Measurements from ENCODE around the gene MLPH.
"Not testable (repeated sequence)": the region's sequence is repeated elsewhere in the genome, so short reads cannot be mapped to it uniquely, and the experiment has no call there.

Gene MLPH

DNA sequence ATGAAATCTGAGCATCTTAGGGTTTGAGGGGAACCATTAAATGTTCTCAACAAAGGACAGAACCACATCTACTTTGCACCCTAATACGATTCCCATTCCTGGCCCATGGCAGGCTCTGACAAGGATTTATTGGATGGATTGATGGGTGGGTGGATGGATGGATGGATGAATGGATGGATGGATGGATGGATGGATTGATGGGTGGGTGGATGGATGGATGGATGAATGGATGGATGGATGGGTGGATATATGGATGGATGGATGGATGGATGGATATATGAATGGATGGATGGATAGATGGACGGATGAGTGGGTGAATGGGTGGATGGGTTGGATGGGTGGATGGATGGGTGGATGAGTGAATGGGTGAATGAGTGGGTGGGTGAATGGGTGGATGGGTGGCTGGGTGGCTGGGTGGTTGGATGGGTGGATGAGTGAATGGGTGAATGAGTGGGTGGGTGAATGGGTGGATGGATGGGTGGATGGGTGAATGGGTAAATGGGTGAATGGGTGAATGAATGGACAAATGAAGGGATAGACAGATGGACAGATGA is 29.6 kb upstream of the MLPH start:
- DNase-seq = no peak

DNA sequence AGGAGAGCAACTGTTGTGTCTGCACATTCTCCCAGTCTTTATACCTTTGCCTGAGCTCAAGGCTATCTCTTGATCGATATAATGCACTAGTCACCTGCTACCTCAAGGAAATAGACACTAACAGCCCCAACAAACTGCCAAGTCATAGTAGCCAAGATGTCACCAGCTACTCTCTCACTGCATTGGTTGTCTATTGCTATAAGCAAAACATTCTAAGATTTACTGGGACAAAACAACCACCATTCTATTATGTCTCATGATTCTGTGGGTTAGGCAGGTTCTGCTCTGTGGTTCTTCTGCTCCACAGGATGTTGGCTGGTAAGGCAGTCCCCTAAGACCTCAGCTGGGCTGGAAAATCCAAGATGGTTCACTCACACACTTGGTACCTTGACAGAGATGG is 28.5 kb upstream of the MLPH start:
- no peak for DNase-seq

DNA sequence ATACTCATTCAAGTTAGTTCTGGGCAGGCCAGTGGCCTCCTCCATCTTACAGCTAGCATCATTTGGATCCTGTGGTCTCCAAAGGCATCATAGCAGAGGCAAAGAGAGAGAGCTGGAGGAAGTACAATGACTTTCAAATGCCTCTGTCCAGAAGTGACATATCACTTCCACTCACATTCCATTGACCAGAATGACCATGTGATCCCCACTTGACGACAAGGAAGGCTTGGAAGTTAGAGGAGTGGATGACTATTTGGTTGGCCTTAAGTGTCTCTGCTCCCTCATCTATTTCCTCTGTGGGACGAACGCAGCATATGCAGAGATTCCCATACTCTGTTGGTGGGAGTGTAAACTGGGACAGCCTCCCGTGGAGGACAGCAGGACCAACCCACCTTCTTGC is 27.8 kb upstream of the MLPH start:
- DNase-seq = no peak

DNA sequence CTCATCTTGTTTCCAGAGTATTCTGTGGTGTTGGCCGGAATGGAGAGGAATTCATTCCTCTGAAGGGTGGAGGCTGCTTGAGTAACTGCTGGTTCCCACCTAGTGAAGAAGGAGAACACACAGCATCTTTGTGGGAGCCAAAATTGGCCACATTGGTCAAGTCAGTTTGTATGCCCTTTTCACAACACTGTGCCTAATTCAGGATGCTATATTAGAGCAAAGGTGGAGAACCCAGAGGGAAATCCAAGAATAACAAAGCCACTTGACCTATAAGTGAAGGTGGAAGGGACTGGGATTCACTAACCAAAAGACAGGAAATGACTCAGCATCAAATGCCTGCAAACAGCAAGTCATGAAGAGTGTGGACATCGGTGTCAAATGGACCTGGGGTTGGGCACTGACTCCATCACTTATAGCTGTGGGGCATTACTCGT is 27.3 kb upstream of the MLPH start:
- DNase-seq = no peak

DNA sequence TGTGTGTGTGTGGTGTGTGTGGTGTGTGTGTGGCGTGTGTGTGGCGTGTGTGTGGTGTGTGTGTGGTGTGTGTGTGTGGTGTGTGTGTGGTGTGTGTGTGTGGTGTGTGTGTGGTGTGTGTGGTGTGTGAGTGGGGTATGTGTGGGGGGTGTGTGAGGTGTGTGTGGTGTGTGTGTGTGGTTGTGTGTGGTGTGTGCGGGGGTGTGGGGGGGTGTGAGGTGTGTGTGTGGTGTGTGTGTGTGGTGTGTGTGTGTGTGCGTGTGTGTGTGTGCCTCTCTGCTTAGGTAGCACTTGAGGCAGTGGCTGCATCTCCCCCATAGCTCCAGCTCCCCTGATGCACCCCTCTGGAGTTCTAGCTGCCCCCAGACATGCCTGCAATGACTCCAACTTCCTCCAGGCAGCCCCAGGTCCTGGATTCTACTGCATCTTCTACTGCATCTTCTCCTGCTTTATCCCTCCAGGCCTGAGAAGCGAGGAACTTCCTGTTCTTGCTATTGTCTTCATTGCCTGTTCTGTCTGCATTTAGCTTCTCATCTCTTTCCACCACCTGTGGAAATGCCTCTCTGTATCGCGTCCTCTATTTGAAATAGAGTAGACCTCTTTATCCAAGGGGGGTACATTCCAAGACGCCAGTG is 22.2 kb upstream of the MLPH start:
- DNase-seq = no peak

DNA sequence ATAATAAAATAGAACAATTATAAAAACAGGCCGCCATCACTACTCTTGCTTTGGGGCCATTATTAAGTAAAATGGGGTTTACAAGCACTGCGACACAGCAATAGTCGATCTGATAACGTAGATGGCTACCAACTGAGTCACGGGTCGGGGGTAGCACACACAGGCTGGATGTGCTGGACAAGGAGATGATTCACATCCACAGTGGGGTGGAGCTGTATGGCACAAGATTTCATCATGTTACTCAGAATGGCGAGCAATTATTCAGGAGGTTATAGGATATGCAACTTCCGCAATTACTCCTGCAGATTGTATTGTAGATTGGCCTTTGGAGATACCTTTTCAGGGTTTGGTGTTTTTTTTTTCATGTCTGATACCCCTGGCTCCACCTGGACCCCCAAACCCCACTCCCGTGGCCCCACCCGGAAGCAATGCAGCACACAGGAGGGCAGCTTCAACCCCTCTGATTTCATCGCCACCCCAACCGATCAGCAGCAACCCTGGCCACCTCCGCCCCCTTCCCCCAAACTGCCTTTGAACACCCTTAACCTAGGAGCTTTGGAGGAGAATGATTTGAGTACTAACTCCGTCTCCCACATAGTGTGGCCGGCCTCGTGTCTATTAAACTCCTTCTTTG is 21.4 kb upstream of the MLPH start:
- no peak for DNase-seq

DNA sequence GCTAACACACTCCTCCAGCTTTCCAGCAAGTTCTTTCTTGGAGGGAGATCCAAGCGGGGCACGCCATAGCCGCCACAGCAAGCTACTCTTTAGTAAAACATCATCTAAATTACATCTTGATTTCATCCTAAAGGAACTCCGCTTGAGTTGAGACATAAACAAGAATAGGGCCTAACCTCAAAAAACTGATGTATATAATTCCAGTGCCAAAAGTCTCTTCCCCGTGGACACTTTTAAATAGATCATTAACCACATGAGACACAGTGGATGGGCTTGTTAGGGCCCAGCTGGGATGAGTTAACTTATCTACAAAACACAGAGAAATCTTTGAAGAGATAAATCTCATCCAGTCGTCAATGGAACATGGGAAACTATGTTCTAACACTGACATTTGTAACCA is 20.8 kb upstream of the MLPH start:
- no peak for DNase-seq

DNA sequence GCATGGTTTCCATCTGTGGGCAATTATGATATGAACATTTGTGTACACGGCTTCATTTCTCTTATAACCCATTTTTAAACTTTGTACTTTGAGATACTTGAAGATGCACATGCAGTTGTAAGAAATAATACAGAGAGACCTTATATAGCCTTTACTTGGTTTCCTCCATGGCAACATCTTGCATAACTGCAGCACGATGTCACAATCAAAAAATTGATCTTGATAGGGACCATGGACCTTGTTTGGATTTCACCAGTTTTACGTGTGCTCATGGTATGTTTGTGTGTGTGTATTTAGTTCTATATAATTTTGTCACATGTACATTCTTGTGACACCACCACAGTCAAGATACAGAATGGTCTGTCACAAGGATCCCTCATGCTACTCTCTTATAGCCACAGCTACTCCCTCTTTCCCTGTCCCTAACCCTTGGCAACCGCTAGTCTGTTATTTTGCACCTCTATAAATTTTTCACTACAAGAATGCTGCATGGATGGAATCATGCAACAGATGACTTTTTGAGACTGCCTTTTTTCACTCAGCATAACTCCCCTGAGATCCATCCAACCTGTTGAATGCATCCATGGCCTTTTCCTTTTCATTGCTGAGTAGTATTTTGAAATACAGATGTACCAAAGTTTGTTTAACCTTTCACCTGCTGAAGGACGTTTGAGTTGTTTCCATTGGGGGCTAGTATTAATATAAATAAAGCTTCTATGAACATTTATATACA is 19.4 kb upstream of the MLPH start:
- no peak for DNase-seq

DNA sequence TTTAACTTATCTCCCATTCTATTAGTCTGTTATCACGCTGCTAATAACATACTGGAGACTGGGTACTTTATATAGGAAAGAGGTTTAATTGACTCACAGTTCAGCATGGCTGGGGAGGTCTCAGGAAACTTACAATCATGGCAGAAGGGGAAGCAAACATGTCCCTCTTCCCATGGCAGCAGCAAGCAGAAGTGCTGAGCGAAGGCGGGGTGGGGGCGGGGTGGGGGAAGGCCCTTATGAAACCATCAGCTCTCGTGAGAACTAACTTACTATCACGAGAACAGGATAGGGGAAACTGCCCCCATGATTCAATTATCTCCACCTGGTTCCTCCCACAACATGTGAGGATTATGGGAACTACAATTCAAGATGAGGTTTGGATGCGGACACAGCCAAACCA is 17.6 kb upstream of the MLPH start:
- DNase-seq = not testable (repeated sequence)

DNA sequence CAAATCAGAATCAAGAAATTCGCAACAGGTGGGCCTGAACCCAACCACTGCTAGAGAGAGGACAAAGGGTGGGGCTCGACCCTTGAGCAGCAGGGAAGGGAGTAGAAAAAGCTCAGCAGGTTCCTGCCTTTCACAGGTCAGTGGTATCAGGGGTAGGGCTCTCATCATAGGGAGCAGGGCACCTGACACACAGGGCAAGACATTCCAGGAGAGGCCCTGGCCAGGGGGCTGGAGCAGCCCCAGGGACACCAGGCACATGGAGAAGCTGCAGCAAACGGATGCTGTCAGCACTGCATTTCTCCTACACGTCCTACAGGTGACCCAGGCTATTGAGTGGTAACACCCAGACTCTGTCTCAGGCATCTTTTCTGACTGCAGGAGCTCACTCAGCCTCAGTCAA is 17.2 kb upstream of the MLPH start:
- DNase-seq = no peak

DNA sequence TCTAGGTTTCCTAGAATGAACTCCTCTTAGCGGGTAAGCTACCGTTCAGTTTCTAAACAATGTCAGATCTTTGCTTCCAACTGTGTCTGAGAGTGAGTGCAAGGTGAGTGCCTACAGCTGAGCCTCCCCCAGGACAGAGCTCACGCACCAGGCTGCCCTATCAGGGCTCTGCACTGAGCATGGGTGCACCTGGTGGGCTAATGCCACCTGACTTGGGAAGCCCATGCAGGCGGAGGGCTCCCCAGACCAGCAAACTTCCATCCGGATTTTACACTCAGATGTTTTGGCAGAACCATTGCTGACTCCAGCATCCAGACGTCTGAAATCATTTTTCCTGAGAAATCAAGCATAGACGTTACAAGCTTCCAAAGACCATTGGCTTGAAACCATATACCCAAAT is 16.1 kb upstream of the MLPH start:
- DNase-seq = no peak

DNA sequence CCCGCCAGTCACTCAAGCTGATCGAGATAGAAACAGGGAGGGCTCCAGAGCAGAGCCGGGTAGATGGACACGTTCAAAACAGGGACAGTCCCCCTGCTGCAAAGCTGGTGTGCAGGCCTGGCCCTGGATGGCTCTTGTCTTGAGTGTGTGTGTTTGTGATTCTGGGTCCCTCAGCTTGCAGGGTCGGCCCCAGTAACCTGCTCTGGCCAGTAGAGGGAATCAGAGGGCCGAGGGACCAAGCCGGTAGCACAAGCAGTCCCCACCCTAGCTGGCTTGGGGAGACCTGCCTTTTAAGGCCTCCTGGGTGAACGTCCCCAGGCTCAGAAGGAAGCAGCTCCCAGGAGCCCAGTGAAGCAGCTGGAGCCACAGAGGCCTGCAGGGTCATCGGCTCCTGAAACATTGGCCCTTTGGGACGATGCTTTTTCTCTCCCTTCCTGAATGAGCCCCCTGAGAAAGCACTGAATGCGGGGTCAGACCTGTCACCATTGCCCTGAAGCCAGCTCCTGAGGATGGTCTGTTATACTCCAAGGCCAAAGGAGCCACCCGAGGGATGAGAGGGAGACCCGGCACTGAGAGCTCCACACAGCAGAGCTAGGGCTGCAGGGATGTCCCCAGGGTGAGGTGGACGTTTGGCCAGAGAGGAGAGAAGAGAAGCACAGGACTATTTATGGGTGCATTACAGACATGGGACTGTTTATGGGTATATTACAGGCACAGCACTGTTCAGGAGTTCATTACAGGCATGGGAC is 15.4 kb upstream of the MLPH start:
- peak; percentile 38 to 48 for DNase-seq

DNA sequence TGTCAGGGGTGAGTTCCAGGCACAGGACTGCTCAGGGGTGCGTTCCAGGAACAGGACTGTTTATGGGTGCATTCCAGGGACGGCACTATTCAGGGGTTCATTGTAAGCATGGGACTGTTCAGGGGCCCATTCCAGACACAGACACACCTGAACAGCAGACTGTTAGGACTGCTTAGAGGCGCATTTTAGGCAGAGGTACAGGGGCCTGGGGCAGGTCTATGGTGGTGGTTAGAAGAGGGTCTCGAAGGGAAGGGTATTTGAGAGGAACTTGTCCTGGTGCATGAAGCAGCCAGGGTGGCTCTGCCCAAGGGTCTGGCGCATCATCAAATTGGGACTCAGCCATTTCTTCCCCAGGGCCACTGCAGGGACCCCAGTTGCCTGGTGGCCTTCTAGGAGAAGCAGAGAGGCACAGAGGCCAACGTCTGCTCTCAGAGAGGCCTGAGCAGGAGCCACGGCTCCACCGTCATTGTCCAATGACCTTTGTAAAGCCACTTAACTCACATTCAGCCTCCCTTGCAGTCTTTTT is 14.8 kb upstream of the MLPH start:
- DNase-seq = no peak

DNA sequence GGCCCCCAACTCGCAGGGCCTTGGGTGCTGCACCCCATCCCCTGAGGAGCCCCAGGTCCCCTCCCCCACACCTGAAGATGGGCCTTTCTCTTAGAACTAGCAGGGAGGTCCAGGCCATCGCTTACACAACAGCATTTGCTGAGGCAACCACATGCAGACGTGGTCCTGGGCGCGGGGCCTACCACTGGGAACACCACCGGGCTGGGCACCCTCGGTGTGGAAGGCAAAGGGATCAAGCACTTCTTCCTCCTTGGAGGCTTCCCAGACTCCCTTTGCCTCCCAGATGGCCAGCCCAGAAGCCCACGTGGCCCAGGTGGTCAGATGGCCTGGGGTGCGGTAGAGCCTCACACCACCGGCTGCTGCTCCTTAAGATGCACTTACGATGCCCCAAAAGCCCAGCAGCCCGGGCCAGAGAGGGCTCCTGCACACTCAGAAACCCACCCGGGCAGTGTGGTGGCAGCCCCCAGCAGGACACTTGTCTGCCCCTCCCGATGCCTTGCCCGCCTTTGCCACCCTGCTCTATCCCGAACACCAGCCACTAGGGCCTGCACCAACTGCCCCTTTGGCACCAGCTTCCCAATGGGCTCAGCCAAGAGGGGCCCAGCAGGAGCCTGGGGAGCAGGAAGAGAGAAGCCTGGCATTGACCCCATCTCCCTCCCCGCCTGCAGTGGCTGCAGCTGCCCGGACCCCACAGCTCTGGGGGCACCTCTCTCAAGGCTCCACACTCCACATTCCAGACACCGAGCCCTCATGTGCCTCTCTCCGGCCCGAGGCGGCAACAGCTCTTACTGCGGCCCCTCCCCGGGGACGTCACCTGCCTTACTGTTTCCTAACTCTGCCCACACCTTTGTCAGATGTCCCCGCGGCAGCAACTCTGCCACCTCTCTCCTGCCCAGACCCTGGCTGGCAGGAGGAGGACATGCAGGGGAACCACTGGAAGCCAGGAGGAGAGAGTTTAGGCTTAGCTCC is 13.9 kb upstream of the MLPH start:
- no peak for DNase-seq

DNA sequence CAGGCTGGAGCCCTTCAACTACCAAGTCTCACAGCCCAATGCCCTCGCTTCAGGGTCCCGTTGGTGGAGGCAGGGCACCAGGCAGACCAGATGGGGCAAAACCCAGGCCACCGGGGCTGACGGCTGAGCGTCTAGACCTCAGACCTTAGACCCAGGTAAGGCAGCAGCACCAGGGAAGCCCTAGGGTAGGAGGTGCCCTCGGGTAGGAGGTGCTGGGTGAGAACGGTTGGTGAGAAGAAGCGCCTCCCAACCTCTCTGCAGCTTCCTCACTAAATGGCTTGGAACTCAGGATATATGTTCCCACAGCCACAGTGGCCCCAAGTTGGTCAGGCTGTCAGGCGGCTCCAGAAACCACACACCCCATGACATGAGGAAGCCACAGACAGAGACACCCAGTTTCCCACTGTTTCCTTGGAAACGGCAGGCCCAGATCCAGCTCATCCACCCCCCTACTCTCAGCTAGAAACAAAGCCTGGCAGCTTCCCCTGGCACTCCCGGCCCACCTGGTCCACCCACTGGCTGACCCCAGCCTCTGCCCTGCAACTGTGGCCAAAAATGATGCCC is 13.1 kb upstream of the MLPH start:
- DNase-seq = no peak

DNA sequence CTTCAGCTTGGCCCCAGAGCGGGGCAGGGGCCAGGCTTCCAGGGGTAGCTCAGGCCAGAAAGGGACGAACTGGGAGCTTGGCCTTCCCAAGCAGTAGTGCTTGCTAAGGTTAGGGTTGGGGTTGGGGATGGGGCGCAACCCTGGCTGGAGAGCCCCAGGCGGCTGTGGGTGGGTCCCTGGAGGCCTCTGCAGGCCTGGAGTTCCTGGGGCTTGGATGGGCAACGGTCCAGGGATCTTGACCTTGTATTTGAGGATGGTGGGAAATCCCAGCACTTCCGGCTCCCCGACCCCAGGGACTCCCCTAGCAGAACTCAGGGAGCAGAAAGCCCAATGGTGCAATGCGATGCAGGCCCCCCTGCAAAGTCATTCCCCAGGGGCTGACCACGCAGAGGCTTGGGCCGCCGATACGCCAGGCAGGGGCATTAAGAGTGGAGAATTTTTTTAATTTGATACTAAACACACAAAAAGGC is 12.6 kb upstream of the MLPH start:
- no peak for DNase-seq

DNA sequence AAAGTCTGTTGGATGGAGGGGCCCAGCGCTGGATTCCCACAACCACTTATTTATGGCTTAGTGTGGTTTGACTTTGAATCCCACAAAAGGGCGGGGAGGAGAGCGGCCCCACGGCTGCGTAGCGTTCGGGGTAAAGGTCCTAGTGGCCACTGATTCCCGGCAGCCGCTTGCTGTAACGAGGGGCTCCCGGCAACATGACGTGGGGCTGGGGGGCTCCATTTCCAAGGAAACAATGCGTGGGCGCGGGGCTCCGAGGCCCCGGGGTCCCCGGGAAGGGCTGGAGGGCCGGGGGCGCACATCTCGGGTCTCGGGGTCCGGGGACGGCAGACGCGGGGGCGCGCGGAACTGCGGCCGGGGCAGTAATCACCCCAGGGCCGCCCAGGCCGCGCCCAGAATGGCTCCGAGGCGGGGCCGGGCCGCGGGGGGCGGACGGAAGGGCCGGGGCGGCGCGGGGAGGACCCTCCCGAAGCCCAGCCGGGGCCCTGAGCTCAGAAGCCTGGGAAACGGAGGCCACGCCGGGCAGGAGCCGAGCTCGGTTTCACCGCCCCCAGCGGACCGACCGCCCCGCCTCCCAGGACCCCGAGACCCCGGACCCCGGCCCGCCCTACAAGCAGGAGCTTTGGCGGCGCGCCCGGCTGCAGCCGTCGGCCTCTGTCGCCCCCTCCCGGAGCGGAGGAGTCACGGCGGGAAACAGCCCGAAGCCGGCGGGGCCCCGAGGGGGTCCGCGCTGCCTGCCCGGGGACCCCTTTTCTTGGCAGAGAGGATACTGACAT is 11.9 kb upstream of the MLPH start:
- DNase-seq = peak; percentile 77 to 80

DNA sequence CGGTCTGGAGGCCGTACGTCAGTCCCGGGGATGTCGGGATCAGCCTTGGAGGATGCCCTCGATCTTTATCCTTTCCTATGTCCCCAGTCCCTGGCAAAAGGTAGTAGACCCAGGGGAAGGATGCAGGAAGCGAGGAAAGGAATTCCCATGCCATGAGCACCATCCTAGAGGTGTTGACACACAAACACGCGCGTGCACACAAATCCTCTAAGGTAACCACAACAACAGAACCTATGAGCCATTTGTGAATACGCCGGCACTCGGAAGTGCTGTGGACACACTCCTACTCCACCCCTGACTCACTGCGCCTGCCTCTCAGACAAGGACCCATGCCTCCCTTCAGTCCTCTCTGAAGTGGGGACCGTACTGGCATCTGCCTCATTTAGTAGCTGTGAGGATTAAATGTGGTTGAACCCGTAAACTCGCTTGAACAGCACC is 11.3 kb upstream of the MLPH start:
- DNase-seq = peak; percentile 50 to 62

DNA sequence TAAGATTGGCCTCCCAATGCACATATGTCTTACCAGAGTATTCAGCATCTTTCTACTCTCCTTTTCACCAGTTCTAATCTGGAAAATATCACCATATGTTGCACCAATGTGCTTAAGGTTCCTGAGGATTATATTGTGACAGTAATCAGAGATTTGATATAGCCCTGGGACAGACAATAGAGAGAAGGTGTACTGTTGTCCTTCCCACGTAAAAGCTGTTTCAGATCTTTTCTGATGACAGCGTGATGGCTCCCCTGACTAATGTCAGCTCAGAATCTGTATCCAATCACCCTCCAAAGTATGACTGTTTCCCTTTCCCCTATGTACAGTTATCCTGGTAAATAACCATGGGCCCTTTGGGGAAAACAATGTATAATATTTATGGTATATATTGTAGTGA is 9.0 kb upstream of the MLPH start:
- no peak for DNase-seq

DNA sequence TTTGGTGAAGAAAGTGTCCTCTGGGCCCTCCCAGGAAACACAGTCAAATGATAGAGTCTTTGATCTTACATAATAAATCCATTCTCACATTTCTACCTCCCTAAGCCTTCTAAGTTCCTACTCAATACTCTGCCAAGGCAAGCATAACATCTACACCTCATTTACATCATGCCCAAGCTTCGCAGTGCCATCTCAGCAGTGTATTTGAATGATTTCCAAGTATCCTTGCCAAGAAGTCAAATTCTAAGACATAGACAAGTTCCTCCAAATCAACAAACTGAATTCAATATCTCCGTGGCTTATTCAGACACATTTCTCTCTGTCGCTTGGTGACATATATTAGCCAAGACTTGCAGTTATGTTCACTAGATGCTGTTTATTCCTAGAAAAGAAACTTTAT is 8.1 kb upstream of the MLPH start:
- DNase-seq = no peak

All from activated CD4-positive, alpha-beta T cell treated with anti-CD3 and anti-CD28 coated beads, Interleukin-2, amount 50 U/mL, for 48 hours (primary cell).